H1 (cell line): ENCODE results near the gene ZDHHC11. TPM values are rescaled to one million over a fixed set of nuclear protein-coding genes. Genes with fewer than 3 reads are reported as not detected.
"Not testable (repeated sequence)": the region's sequence is repeated elsewhere in the genome, so short reads cannot be mapped to it uniquely, and the experiment has no call there.

ENCODE experiments used
- CTCF ChIA-PET: fragments of 300-600 bp; sonication (Branson Sonifier 250); formaldehyde crosslinking; loops from one replicate; lab custom pipeline; 2021; ENCODE audit not compliant: partially characterized antibody; lab: Charles Lee
- POLR2A ChIA-PET: fragments of 300-600 bp; sonication (Branson Sonifier 250); formaldehyde crosslinking; loops from one replicate; lab custom pipeline; 2021; ENCODE audit warnings: inconsistent platforms; ENCODE audit not compliant: partially characterized antibody; lab: Charles Lee
- DNase-seq, 2 experiments: peaks; one replicate each; pipeline versions ENCODE4 v3.0.0 to v3.0.0-alpha.2; 2010 to 2022; ENCODE audit warnings: low spot score in 2 of 2, low read depth in 1 of 2, mixed read lengths in 1 of 2
- FAIRE-seq: peaks from 2 replicates; lab custom pipeline; 2011; peaks lifted over from hg19 to GRCh38; lab: Jason Lieb, UNC
- H2AFZ ChIP-seq: 2 replicates; pipeline ENCODE4 v1.8.1; 2012; ENCODE audit warnings: low read length, inconsistent platforms
- H2AK5ac ChIP-seq: 2 replicates; pipeline ENCODE4 v1.6.1; 2013; ENCODE audit warnings: low read depth, low read length
- H2BK120ac ChIP-seq: replicated peaks from 2 replicates; pipeline ENCODE3; 2013; ENCODE audit warnings: low read depth, low read length, inconsistent platforms
- H2BK12ac ChIP-seq: 2 replicates; pipeline ENCODE4 v1.6.1; 2013; ENCODE audit warnings: low read depth, low read length
- H2BK15ac ChIP-seq: 2 replicates; pipeline ENCODE4 v1.6.1; 2013; ENCODE audit warnings: low read length
- H2BK20ac ChIP-seq: 2 replicates; pipeline ENCODE4 v1.6.1; 2013; ENCODE audit warnings: low read length
- H2BK5ac ChIP-seq: 2 replicates; pipeline ENCODE4 v1.6.1; 2013; ENCODE audit warnings: low read depth, low read length
- H3K14ac ChIP-seq: 2 replicates; pipeline ENCODE4 v1.6.1; 2013; ENCODE audit warnings: inconsistent platforms; ENCODE audit not compliant: insufficient read length
- H3K18ac ChIP-seq: 2 replicates; pipeline ENCODE4 v1.6.1; 2013; ENCODE audit warnings: low read length; ENCODE audit errors: extremely low read depth
- H3K23ac ChIP-seq: 2 replicates; pipeline ENCODE4 v1.6.1; 2013; ENCODE audit warnings: inconsistent platforms; ENCODE audit not compliant: insufficient read length
- H3K23me2 ChIP-seq: 2 replicates; pipeline ENCODE4 v1.6.1; 2013; ENCODE audit warnings: low read depth, low read length
- H3K27ac ChIP-seq: 2 replicates; pipeline ENCODE4 v1.6.1; 2011; ENCODE audit warnings: low read depth, low read length, inconsistent platforms
- H3K27me3 ChIP-seq, 4 experiments: replicated peaks in 1 of 4; 1 replicate in 1 of 4; 2 replicates in 3 of 4; pipeline versions ENCODE4 v1.6.1 to v1.8.1; 2011 to 2013; ENCODE audit warnings: low read length in 3 of 4, mild to moderate bottlenecking in 3 of 4, inconsistent platforms in 2 of 4, mixed read lengths in 2 of 4, moderate library complexity in 1 of 4; ENCODE audit not compliant: control insufficient read depth in 3 of 4, insufficient read depth in 3 of 4; ENCODE audit errors: extremely low read depth in 1 of 4
- H3K36me3 ChIP-seq, 4 experiments: 2 replicates each; pipeline versions ENCODE4 v1.6.1 to v1.8.1; 2011 to 2013; ENCODE audit warnings: mild to moderate bottlenecking in 4 of 4, low read length in 3 of 4, moderate library complexity in 2 of 4, control low read depth in 1 of 4, inconsistent platforms in 1 of 4; ENCODE audit not compliant: insufficient read depth in 4 of 4, control insufficient read depth in 2 of 4
- H3K4ac ChIP-seq: replicated peaks from 2 replicates; pipeline ENCODE3; 2013; ENCODE audit warnings: low read length, low read depth, mixed read lengths, inconsistent platforms; ENCODE audit not compliant: insufficient read length
- H3K4me1 ChIP-seq, 4 experiments: replicated peaks in 1 of 4; 1 replicate in 1 of 4; 2 replicates in 3 of 4; pipeline versions ENCODE4 v1.6.1 to v1.8.1; 2011 to 2013; ENCODE audit warnings: low read length in 3 of 4, inconsistent platforms in 2 of 4, mixed read lengths in 1 of 4; ENCODE audit not compliant: insufficient read depth in 4 of 4, control insufficient read depth in 3 of 4
- H3K4me2 ChIP-seq, 2 experiments: 2 replicates each; pipeline versions ENCODE4 v1.6.1 to v1.8.1; 2011 to 2013; ENCODE audit warnings: low read depth in 2 of 2, low read length in 2 of 2, control low read depth in 1 of 2, inconsistent platforms in 1 of 2, mild to moderate bottlenecking in 1 of 2; ENCODE audit not compliant: insufficient read depth in 1 of 2
- H3K4me3 ChIP-seq, 4 experiments: fragments of 200-600, 300-600 bp in 1 of 4; sonication (generic), shearing (Covaris generic), sonication (Bioruptor Twin) in 1 of 4; 2 replicates each; pipeline versions ENCODE4 v1.5.1 to v1.8.1; 2011 to 2016; ENCODE audit warnings: low read length in 4 of 4, low read depth in 3 of 4, control low read depth in 2 of 4, inconsistent platforms in 2 of 4, mild to moderate bottlenecking in 2 of 4, mixed read lengths in 1 of 4, moderate library complexity in 1 of 4; ENCODE audit not compliant: insufficient read depth in 2 of 4; ENCODE audit errors: extremely low read depth in 1 of 4
- H3K56ac ChIP-seq: replicated peaks from 2 replicates; pipeline ENCODE3; 2013; ENCODE audit warnings: low read depth, mild to moderate bottlenecking, mixed read lengths, low read length, inconsistent platforms; ENCODE audit not compliant: insufficient read length
- H3K79me1 ChIP-seq: 2 replicates; pipeline ENCODE4 v1.6.1; 2013; ENCODE audit warnings: low read depth, low read length, control low read depth
- H3K79me2 ChIP-seq, 2 experiments: 2 replicates each; pipeline versions ENCODE4 v1.6.1 to v1.8.1; 2012 to 2013; ENCODE audit warnings: low read length in 2 of 2, mild to moderate bottlenecking in 2 of 2, inconsistent platforms in 1 of 2; ENCODE audit not compliant: insufficient read depth in 2 of 2, control insufficient read depth in 1 of 2
- H3K9ac ChIP-seq, 4 experiments: replicated peaks in 1 of 4; 1 replicate in 1 of 4; 2 replicates in 3 of 4; pipeline versions ENCODE4 v1.6.1 to v1.8.1; 2011 to 2013; ENCODE audit warnings: low read depth in 3 of 4, low read length in 3 of 4, control low read depth in 2 of 4, mild to moderate bottlenecking in 2 of 4, moderate library complexity in 2 of 4, inconsistent platforms in 1 of 4; ENCODE audit errors: extremely low read depth in 1 of 4
- H3K9me3 ChIP-seq, 2 experiments: 2 replicates each; pipeline versions ENCODE4 v1.6.1 to v1.8.1; 2012 to 2013; ENCODE audit warnings: mild to moderate bottlenecking in 2 of 2, moderate library complexity in 2 of 2, control low read depth in 1 of 2, inconsistent platforms in 1 of 2, low read depth in 1 of 2, low read length in 1 of 2, mixed read lengths in 1 of 2; ENCODE audit not compliant: insufficient read depth in 2 of 2
- H4K20me1 ChIP-seq, 2 experiments: replicated peaks in 1 of 2; 2 replicates each; pipeline versions ENCODE3 to v1.8.1; 2011 to 2013; ENCODE audit warnings: inconsistent platforms in 2 of 2, low read length in 2 of 2, mild to moderate bottlenecking in 1 of 2; ENCODE audit not compliant: insufficient read depth in 2 of 2, control insufficient read depth in 1 of 2
- H4K5ac ChIP-seq: 2 replicates; pipeline ENCODE4 v1.6.1; 2013; ENCODE audit warnings: low read length, low read depth, mixed read lengths, inconsistent platforms; ENCODE audit not compliant: insufficient read length
- H4K8ac ChIP-seq: 2 replicates; pipeline ENCODE4 v1.8.0; 2013; ENCODE audit warnings: mild to moderate bottlenecking, moderate library complexity, low read length, inconsistent platforms; ENCODE audit not compliant: insufficient read depth; ENCODE audit errors: extremely low read depth
- H4K91ac ChIP-seq: replicated peaks from 2 replicates; pipeline ENCODE3; 2013; ENCODE audit warnings: low read length, mixed read lengths, inconsistent platforms; ENCODE audit not compliant: insufficient read length
- WGBS, 2 experiments: shearing (Covaris generic) in 1 of 2; methylation state at CpG; one replicate each; pipeline versions ENCODE4 v1.1.6 to v1.1.7; 2013 to 2015; ENCODE audit warnings: low lambda C conversion rate in 2 of 2, mixed read lengths in 2 of 2, inconsistent platforms in 1 of 2, low coverage in 1 of 2, missing lambda C conversion rate in 1 of 2; ENCODE audit not compliant: insufficient replicate concordance in 2 of 2, insufficient coverage in 1 of 2, insufficient read length in 1 of 2; ENCODE audit errors: extremely low coverage in 1 of 2, missing lambda C conversion rate in 1 of 2; 5-methylcytosine and 5-hydroxymethylcytosine counted together
- polyA plus RNA-seq, 7 experiments: library from polyadenylated mRNA; depleted of rRNA in 3 of 7; stranded (reverse) in 5 of 7; unstranded in 2 of 7; fragments of >200 nt in 5 of 7; fragments of 200-250 nt in 2 of 7; gene quantifications; 1 replicate in 5 of 7; 2 replicates in 1 of 7; 4 replicates in 1 of 7; pipeline versions ENCODE4 v1.2.1 to v1.2.3, GENCODE V29; 2011 to 2013; ENCODE audit warnings: missing spikeins in 2 of 7, mixed read lengths in 2 of 7
- total RNA-seq: library from RNA; stranded (reverse); fragmentation: NEBNext Ultra II Directional; extraction: Animal tissue kit (Norgen Biotek cat#: 25700); gene quantifications from 2 replicates; pipeline ENCODE4 v1.2.1, GENCODE V29; 2021

The ZDHHC11 gene
- total and polyA plus RNA-seq, 2 of the 8 experiments (the other 6 are each of a cell fraction or from before 2014, with no cell fraction given), result 4.7 to 16.6 TPM

DNA sequence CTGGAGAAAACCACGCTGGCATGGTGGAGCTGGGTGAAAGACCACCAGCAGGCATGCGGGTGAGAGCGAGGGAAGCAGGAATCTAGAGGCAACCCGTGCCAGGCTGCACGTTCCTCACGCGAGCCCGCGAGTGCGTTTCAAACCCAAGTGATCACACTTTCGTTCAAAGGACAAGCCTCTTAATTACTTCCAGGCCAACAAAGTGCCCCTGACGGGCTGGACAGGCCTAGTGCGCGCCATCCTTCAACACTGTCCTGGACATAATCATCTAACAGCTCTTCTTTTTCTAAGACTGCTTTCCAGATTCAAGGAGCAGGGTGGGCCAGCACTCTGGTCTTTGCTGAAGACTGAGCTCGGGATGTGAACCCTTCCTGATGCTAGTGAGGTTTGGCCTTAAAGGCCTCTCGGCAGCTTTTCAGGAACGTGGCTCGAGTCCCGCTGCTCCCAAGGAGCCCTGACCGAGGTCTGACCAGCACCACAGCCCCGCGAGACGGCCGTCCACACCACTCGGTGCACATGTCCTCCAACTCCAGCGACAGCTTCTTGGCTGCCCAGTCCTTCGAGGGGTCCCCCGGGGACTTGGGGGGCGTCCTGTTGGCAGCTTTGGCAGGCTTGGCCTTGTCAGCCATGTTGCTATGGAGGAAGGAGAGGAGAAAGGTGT, 81.2 kb downstream of the ZDHHC11 start:
- H4K8ac ChIP-seq, H2BK120ac ChIP-seq, H3K36me3 ChIP-seq, H4K91ac ChIP-seq, H3K9ac ChIP-seq, H3K79me1 ChIP-seq, H3K4me2 ChIP-seq, H4K20me1 ChIP-seq, H3K14ac ChIP-seq, H2BK15ac ChIP-seq, H2BK20ac ChIP-seq, H3K79me2 ChIP-seq, H2AFZ ChIP-seq, H3K4ac ChIP-seq, H2AK5ac ChIP-seq, H3K4me1 ChIP-seq, H3K27ac ChIP-seq, H3K18ac ChIP-seq, H3K4me3 ChIP-seq, H2BK12ac ChIP-seq, H3K23me2 ChIP-seq, H3K27me3 ChIP-seq, H3K23ac ChIP-seq, H4K5ac ChIP-seq, H3K56ac ChIP-seq, H2BK5ac ChIP-seq: not testable (repeated sequence)
- 89% methylated on average over 29 of the region's 29 CpGs; no CpG with 5 or more reads in 1 of the 2 experiments for WGBS, 2 experiments
- DNase-seq (peak in 1 of 2 experiments; percentile 49), FAIRE-seq (peak; percentile 7)
- POLR2A ChIA-PET, result interaction anchor here (1.0 kb wide), 1 partner anchor 99 kb away, joined by 3 read pairs; no protein-coding TSS in a partner anchor
- CTCF ChIA-PET, result interaction anchor here (1.6 kb wide), 1 partner anchor 12 kb away, joined by 6 read pairs; no protein-coding TSS in a partner anchor
- H3K9me3 ChIP-seq, result peaks cover 0 to 15% of the 10 kb centered on the region in 2 experiments; a peak in 1 of 4 replicates
